ENCODE measurements around the gene MFSD2B. TPM values are rescaled to one million over a fixed set of nuclear protein-coding genes. Genes with fewer than 3 reads are reported as not detected.

Gene MFSD2B
- total RNA-seq, 1 donor from 2014 or later = not detected

GRCh38 chr2:24021122-24021998 is 11.5 kb downstream of the MFSD2B start:
- Histone ChIP-seq H3K36me3 (ENCODE audit: control insufficient read depth, insufficient read depth, low read length) (no peaks in the 10 kb centered on the region), H3K27me3 (ENCODE audit: control insufficient read depth, insufficient read depth, low read length) (no peaks in the 10 kb centered on the region), H3K4me3 (ENCODE audit: low read depth, low read length) (no peak overlapping the region)
- DNase-seq (ENCODE audit: low read depth) (peak; percentile 86), FAIRE-seq (peak; percentile 89)
- TF ChIP-seq, protein P1, sequence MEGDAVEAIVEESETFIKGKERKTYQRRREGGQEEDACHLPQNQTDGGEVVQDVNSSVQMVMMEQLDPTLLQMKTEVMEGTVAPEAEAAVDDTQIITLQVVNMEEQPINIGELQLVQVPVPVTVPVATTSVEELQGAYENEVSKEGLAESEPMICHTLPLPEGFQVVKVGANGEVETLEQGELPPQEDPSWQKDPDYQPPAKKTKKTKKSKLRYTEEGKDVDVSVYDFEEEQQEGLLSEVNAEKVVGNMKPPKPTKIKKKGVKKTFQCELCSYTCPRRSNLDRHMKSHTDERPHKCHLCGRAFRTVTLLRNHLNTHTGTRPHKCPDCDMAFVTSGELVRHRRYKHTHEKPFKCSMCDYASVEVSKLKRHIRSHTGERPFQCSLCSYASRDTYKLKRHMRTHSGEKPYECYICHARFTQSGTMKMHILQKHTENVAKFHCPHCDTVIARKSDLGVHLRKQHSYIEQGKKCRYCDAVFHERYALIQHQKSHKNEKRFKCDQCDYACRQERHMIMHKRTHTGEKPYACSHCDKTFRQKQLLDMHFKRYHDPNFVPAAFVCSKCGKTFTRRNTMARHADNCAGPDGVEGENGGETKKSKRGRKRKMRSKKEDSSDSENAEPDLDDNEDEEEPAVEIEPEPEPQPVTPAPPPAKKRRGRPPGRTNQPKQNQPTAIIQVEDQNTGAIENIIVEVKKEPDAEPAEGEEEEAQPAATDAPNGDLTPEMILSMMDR (IDR thresholded peaks at IDR 0.05; ENCODE audit: insufficient read depth, low read length, severe bottlenecking) = peak; percentile 38

- FAIRE-seq = peak; percentile 18
- H3K36me3 ChIP-seq (ENCODE audit: control insufficient read depth, insufficient read depth, low read length) = no peaks in the 10 kb centered on the region
- H3K27me3 ChIP-seq (ENCODE audit: control insufficient read depth, insufficient read depth, low read length) = no peaks in the 10 kb centered on the region
Observed at GRCh38 chr2:24022324-24022974, 12.6 kb downstream of the MFSD2B start.

GRCh38 chr2:24022975-24023575 is 13.2 kb downstream of the MFSD2B start:
- TF ChIP-seq, protein P1 (IDR thresholded peaks at IDR 0.05; ENCODE audit: insufficient read depth, low read length, severe bottlenecking) = no peak
- Histone ChIP-seq H3K27me3 (ENCODE audit: control insufficient read depth, insufficient read depth, low read length) (no peaks in the 10 kb centered on the region), H3K36me3 (ENCODE audit: control insufficient read depth, insufficient read depth, low read length) (no peaks in the 10 kb centered on the region), H3K4me3 (ENCODE audit: low read depth, low read length) (no peak overlapping the region)
- no peak for FAIRE-seq
- DNase-seq (ENCODE audit: low read depth) = no peak

More at GRCh38 chr2:24022324-24022974, 12.6 kb downstream of the MFSD2B start:
- TF ChIP-seq, protein P1 (IDR thresholded peaks at IDR 0.05; ENCODE audit: insufficient read depth, low read length, severe bottlenecking) = no peak
- DNase-seq (ENCODE audit: low read depth) = no peak
- H3K4me3 ChIP-seq (ENCODE audit: low read depth, low read length) = no peak overlapping the region

DNA sequence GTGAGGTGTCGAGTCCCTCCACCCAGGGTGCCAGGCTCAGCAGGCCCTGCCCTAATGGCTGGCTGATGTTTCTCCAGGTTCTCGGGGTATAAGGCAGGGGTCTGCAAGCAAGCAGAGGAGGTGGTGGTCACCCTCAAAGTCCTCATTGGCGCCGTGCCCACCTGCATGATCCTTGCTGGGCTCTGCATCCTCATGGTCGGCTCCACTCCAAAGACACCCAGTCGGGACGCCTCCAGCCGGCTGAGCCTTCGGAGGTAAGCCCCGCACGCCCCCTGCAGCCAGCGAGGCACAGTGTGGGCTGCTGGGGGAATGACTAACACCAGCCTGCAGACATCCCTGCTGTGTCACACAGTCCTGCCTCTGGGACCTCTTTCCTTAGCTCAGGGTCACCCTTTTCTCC is 14.1 kb downstream of the MFSD2B start:
- FAIRE-seq (no peak), DNase-seq (ENCODE audit: low read depth) (no peak)
- no peaks in the 10 kb centered on the region for H3K36me3 ChIP-seq (ENCODE audit: control insufficient read depth, insufficient read depth, low read length)
- no peak overlapping the region for H3K4me3 ChIP-seq (ENCODE audit: low read depth, low read length)
- no peaks in the 10 kb centered on the region for H3K27me3 ChIP-seq (ENCODE audit: control insufficient read depth, insufficient read depth, low read length)
- TF ChIP-seq, protein P1 (IDR thresholded peaks at IDR 0.05; ENCODE audit: insufficient read depth, low read length, severe bottlenecking) = no peak

DNA sequence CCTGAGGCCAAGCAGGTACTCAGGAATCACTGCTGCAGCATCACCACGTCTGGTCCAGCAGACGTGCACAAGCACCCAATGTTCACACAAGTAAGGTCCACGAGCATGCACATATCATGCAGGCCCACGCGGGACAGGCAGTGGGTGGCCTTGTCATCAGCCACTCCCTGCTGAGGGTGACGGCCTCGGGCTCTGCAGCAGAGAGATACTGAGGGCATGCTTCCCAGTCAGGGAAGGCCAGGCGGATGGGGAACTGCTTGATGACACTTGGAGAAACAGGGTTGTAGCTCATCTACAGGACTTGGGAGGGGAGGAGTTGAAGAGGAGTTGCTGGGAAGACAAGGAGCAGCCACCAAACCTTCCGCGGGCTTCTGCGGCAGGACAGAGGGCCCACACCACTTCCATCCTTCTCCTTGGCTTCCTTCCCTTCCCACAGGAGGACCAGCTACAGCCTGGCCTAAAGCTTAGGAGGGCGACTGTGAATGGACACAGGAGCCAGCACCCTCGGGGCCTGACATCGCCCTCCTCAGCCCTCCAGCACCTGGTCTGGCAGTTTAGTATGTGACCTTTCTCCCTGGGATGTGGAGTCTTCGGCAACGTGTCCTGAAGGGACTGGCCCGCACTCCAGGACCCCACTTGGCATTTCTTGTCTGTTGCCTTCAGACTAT is 15.2 kb downstream of the MFSD2B start:
- Histone ChIP-seq H3K4me3 (ENCODE audit: low read depth, low read length) (no peak overlapping the region), H3K27me3 (ENCODE audit: control insufficient read depth, insufficient read depth, low read length) (no peaks in the 10 kb centered on the region), H3K36me3 (ENCODE audit: control insufficient read depth, insufficient read depth, low read length) (no peaks in the 10 kb centered on the region)
- TF ChIP-seq, protein P1 (IDR thresholded peaks at IDR 0.05; ENCODE audit: insufficient read depth, low read length, severe bottlenecking) = no peak
- FAIRE-seq = no peak
- no peak for DNase-seq (ENCODE audit: low read depth)
